AG10803 (cell line): Measurements from ENCODE around the gene MRAP2.

ENCODE experiments used
- DNase-seq: peaks from one replicate; pipeline ENCODE4 v3.0.0; 2010; ENCODE audit warnings: low read depth
- H3K4me3 ChIP-seq: 2 replicates; pipeline ENCODE4 v1.5.1; 2011; ENCODE audit warnings: mild to moderate bottlenecking, low read length, control low read depth
- CTCF ChIP-seq: conservative IDR thresholded peaks from 2 replicates; pipeline ENCODE4 v1.5.1; 2011; ENCODE audit warnings: mild to moderate bottlenecking, low read length, control low read depth, inconsistent platforms

MRAP2 gene

GRCh38 chr6:84046755-84047154, 13.2 kb downstream of the MRAP2 start:
- no peak for TF ChIP-seq CTCF
- DNase-seq = no peak
- H3K4me3 ChIP-seq = no peak overlapping the region

- TF ChIP-seq CTCF = no peak
- no peak overlapping the region for H3K4me3 ChIP-seq
- no peak for DNase-seq
Measured at GRCh38 chr6:84048588-84048987, 15.0 kb downstream of the MRAP2 start.

GRCh38 chr6:84050408-84050807, 16.8 kb downstream of the MRAP2 start:
- H3K4me3 ChIP-seq = no peak overlapping the region
- DNase-seq = no peak
- TF ChIP-seq CTCF = no peak

GRCh38 chr6:84052204-84052882, 18.8 kb downstream of the MRAP2 start:
- peak overlapping the region; percentile 23 for H3K4me3 ChIP-seq
- peak; percentile 29 for TF ChIP-seq CTCF
- DNase-seq = peak; percentile 45

GRCh38 chr6:84052883-84053241, 19.3 kb downstream of the MRAP2 start:
- no peak for TF ChIP-seq CTCF

GRCh38 chr6:84055647-84056046, 22.1 kb downstream of the MRAP2 start:
- no peak overlapping the region for H3K4me3 ChIP-seq
- no peak for DNase-seq
- TF ChIP-seq CTCF = no peak

More at GRCh38 chr6:84052883-84053241, 19.3 kb downstream of the MRAP2 start:
- no peak overlapping the region for H3K4me3 ChIP-seq
- DNase-seq = no peak

- no peak for TF ChIP-seq CTCF
- no peak overlapping the region for H3K4me3 ChIP-seq
- no peak for DNase-seq
Measured at GRCh38 chr6:84057908-84058307, 24.3 kb downstream of the MRAP2 start.
